Measurements from ENCODE around the gene NEDD4L.
"Not testable (repeated sequence)": the region's sequence is repeated elsewhere in the genome, so short reads cannot be mapped to it uniquely, and the experiment has no call there.

The NEDD4L gene

DNA sequence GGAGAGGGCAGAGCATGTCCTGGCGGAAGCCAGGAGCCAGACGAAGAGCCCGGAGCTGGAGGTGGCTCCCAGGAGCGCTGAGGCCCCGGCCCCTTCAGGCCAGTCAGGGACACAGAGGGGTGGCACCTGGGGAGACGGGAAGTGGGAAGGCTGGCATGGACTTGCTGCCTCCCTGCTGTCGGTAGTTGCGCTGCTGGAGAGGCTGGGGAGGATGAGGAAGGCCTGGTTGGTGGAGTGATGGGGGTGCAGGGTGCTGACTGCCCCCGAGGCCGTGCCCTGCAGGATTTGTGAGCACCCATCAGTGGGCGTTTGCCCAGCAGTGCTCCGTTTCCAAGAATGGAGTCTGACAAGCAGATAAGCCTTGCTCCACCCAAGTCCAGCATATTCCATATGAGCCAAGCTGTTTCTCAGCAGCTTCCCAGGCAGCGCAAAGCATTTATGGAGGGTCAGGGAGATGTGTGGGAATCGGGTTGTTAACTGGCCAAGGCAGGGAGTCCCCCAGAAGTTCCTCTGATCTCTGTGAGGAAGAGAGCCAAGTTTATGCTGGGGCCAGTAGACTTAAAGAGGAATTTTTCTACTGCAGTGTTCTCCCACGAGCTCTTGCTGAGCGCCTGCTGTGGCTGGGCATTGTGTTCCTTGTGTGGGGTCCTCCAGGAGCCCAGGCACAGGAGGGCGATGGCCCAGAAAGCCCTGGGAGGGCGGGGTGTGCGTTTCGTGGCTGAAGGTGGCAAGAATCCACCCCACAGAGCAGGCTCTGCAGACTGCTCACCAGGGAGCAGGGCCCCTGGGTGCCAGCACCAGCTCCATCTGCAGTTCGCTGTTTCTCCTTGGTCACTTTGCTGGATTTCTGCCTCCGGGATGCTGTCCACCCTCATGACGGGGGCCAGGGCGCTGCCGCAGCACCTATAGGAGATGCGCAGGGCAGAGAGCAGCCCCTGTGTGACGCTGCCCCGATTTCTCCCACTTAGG is 334.7 kb downstream of the NEDD4L start:
- POLR2A ChIA-PET = no interaction called here
- no peak for DNase-seq (ENCODE audit: extremely low spot score)
- CTCF ChIA-PET = no interaction called here
- TF ChIP-seq LEF1 (IDR thresholded peaks at IDR 0.05; ENCODE audit: borderline replicate concordance) (no peak), ELF4 (IDR thresholded peaks at IDR 0.05) (no peak)

DNA sequence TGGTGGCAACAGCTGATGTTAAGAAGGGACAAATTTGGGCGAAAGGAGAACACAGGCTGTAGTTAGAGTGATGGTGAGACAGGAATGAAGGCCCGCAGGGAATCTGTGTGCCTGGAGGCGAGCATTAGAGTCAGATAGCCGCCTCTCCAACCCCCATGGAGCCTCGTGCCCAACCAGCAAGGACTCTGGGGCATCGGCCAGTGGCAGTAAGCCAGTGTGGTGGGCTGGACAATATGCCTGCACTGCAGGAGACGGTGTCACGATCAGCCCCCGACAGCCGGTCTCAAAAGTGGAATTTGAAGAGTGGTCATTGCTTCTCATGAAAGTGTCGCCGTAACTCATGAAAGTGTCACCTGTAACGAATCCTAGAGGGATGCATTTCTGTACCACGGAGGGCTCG is 335.4 kb downstream of the NEDD4L start:
- CTCF ChIA-PET = no interaction called here
- no peak for DNase-seq (ENCODE audit: extremely low spot score)
- POLR2A ChIA-PET = no interaction called here
- TF ChIP-seq ELF4 (IDR thresholded peaks at IDR 0.05) = no peak
- no peak for TF ChIP-seq SUZ12 (IDR thresholded peaks at IDR 0.05)
- TF ChIP-seq ARNT (IDR thresholded peaks at IDR 0.05) = no peak
- TF ChIP-seq FOXM1 (IDR thresholded peaks at IDR 0.05; ENCODE audit: borderline replicate concordance) = no peak
- TF ChIP-seq ZNF384 (IDR thresholded peaks at IDR 0.05) = no peak
- no peak for TF ChIP-seq SP1 (IDR thresholded peaks at IDR 0.05)
- TF ChIP-seq, protein P1, sequence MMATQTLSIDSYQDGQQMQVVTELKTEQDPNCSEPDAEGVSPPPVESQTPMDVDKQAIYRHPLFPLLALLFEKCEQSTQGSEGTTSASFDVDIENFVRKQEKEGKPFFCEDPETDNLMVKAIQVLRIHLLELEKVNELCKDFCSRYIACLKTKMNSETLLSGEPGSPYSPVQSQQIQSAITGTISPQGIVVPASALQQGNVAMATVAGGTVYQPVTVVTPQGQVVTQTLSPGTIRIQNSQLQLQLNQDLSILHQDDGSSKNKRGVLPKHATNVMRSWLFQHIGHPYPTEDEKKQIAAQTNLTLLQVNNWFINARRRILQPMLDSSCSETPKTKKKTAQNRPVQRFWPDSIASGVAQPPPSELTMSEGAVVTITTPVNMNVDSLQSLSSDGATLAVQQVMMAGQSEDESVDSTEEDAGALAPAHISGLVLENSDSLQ (IDR thresholded peaks at IDR 0.05) = no peak
- TF ChIP-seq BHLHE40 (IDR thresholded peaks at IDR 0.05; ENCODE audit: borderline replicate concordance) = no peak
- no peak for TF ChIP-seq NFRKB (IDR thresholded peaks at IDR 0.05)
- no peak for TF ChIP-seq HDGF (IDR thresholded peaks at IDR 0.05; ENCODE audit: borderline replicate concordance)
- no peak for TF ChIP-seq CTBP1 (IDR thresholded peaks at IDR 0.05; ENCODE audit: borderline replicate concordance)
- TF ChIP-seq FOXK2 (IDR thresholded peaks at IDR 0.05) = no peak
- TF ChIP-seq FOXA1 (IDR thresholded peaks at IDR 0.05) = no peak
- TF ChIP-seq TARDBP (IDR thresholded peaks at IDR 0.05) = no peak
- no peak for TF ChIP-seq L3MBTL2 (conservative IDR thresholded peaks at IDR 0.05)
- TF ChIP-seq LEF1 (IDR thresholded peaks at IDR 0.05; ENCODE audit: borderline replicate concordance) = no peak

DNA sequence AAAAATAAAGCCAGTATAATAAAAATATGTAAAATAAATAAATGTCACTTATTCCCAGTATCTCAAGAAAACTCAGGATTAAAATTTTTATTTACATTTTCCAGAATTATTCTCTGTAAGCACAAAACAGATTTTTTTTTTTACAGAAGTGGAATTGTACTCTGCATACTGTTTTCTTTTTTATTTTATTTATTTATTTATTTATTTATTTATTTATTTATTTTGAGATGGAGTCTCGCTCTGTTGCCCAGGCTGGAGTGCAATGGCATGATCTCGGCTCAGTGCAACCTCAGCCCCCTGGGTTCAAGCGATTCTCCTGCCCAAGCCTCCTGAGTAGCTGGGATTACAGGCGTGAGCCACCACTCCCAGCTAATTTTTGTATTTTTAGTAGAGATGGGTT is 336.1 kb downstream of the NEDD4L start:
- CTCF ChIA-PET; POLR2A ChIA-PET; DNase-seq (ENCODE audit: extremely low spot score): not testable (repeated sequence)

DNA sequence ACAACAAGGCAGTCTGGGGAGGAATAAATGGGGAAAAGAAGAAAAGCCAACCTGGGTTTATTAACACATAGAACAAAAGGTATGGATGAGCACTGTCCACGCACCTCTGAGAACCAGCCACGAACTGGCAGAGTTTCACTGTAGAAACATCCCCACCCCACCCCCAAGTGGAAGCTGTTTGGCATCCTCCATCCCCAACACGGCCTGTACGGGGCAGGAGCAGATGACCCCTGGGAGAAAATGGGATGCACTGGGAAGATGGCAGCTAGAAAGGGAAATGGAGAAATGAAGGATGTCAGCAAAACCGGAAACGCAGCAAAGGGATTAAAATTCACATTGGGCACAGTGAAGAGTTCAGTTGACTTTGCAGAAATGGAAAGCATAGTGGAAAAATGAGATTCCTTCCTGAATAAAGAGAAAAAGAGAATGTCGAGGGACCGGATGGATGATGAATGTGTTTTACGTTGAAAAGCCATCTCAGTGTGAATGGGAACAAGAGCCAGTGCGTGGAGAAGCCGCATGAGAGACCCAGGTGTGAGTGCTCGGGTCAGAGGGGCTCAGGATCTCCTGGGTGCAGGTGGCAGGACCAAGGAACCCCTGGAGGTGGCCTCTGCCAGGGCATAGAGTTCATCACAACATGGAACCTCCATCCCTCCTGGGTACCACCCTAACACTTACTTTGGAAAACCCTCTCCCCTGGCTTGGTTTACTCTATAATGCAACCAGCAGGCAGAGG is 337.8 kb downstream of the NEDD4L start:
- ChIA-PET CTCF (interaction anchor here (0.7 kb wide), 1 partner anchor 827 kb away, joined by 3 read pairs; no protein-coding TSS in a partner anchor), POLR2A (no interaction called here)
- no peak for DNase-seq (ENCODE audit: extremely low spot score)
- TF ChIP-seq ARNT (IDR thresholded peaks at IDR 0.05) = no peak
- no peak for TF ChIP-seq FOXA1 (IDR thresholded peaks at IDR 0.05)
- no peak for TF ChIP-seq NFRKB (IDR thresholded peaks at IDR 0.05)
- no peak for TF ChIP-seq HDGF (IDR thresholded peaks at IDR 0.05; ENCODE audit: borderline replicate concordance)
- TF ChIP-seq FOXK2 (IDR thresholded peaks at IDR 0.05) = no peak
- TF ChIP-seq ELF4 (IDR thresholded peaks at IDR 0.05) = no peak
- TF ChIP-seq, protein P1 (IDR thresholded peaks at IDR 0.05) = no peak
- no peak for TF ChIP-seq CTBP1 (IDR thresholded peaks at IDR 0.05; ENCODE audit: borderline replicate concordance)

DNA sequence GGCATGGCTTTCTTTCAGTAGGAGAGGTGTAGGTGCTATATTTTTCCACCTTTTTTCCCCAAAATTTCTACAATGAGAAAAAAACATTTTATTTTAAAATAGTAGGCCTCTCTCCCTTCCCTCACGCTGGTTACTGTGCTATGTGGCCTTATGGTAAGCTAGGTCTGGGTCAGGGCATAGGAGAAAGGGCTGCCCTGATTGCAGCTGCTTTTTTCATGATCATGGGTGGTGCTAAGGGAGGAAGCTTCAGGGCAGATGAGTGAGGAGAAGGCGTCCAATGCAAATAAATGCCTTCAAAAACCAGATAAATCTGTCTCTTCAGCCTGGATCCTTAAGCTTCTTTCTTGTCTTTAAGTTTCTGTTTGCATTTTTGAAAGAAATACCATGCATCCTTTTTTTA is 338.4 kb downstream of the NEDD4L start:
- POLR2A ChIA-PET = no interaction called here
- CTCF ChIA-PET = no interaction called here
- DNase-seq (ENCODE audit: extremely low spot score) = no peak
- TF ChIP-seq FOXA1 (IDR thresholded peaks at IDR 0.05) (no peak), BHLHE40 (IDR thresholded peaks at IDR 0.05; ENCODE audit: borderline replicate concordance) (no peak), ARNT (IDR thresholded peaks at IDR 0.05) (no peak), HDGF (IDR thresholded peaks at IDR 0.05; ENCODE audit: borderline replicate concordance) (no peak), NFRKB (IDR thresholded peaks at IDR 0.05) (no peak), LEF1 (IDR thresholded peaks at IDR 0.05; ENCODE audit: borderline replicate concordance) (no peak), ELF4 (IDR thresholded peaks at IDR 0.05) (no peak), SP1 (IDR thresholded peaks at IDR 0.05) (no peak), ZNF384 (IDR thresholded peaks at IDR 0.05) (no peak), FOXK2 (IDR thresholded peaks at IDR 0.05) (no peak), L3MBTL2 (conservative IDR thresholded peaks at IDR 0.05) (no peak), CTBP1 (IDR thresholded peaks at IDR 0.05; ENCODE audit: borderline replicate concordance) (no peak), TARDBP (IDR thresholded peaks at IDR 0.05) (no peak), SUZ12 (IDR thresholded peaks at IDR 0.05) (no peak), FOXM1 (IDR thresholded peaks at IDR 0.05; ENCODE audit: borderline replicate concordance) (no peak)
- TF ChIP-seq, protein P1 (IDR thresholded peaks at IDR 0.05) = no peak

DNA sequence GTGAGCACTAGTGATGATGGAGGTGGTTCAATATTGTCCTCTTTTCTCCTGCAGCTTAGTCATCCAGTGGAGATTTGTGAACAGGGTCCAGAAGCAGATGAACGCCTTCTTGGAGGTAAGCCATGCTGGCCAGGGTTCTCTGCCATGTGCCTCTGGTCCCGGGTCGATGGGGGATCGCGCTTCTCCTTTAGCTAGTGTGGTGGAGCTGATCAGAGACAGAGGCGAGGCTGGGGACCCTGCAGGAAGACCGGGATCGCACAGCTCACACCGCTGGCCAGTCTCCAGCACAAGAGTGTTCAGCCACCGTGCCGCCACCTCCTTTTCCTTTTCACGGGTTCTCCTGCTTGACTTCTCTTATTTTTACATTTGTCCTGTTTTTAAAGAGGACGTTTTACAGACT is 341.4 kb downstream of the NEDD4L start:
- CTCF ChIA-PET = no interaction called here
- POLR2A ChIA-PET = no interaction called here
- DNase-seq (ENCODE audit: extremely low spot score) = no peak
- TF ChIP-seq FOXA1 (IDR thresholded peaks at IDR 0.05) (no peak), L3MBTL2 (conservative IDR thresholded peaks at IDR 0.05) (no peak), TARDBP (IDR thresholded peaks at IDR 0.05) (no peak), ZNF384 (IDR thresholded peaks at IDR 0.05) (no peak), NFRKB (IDR thresholded peaks at IDR 0.05) (no peak), SUZ12 (IDR thresholded peaks at IDR 0.05) (no peak), SP1 (IDR thresholded peaks at IDR 0.05) (no peak), HDGF (IDR thresholded peaks at IDR 0.05; ENCODE audit: borderline replicate concordance) (no peak), ELF4 (IDR thresholded peaks at IDR 0.05) (no peak), LEF1 (IDR thresholded peaks at IDR 0.05; ENCODE audit: borderline replicate concordance) (no peak), FOXM1 (IDR thresholded peaks at IDR 0.05; ENCODE audit: borderline replicate concordance) (no peak), BHLHE40 (IDR thresholded peaks at IDR 0.05; ENCODE audit: borderline replicate concordance) (no peak), CTBP1 (IDR thresholded peaks at IDR 0.05; ENCODE audit: borderline replicate concordance) (no peak), FOXK2 (IDR thresholded peaks at IDR 0.05) (no peak), ARNT (IDR thresholded peaks at IDR 0.05) (no peak)
- TF ChIP-seq, protein P1 (IDR thresholded peaks at IDR 0.05) = no peak
